ENCODE data around the gene MXD3.
A peak's percentile ranks its signal among the peaks of the same experiment; 100 is the strongest.
"Not testable (repeated sequence)": the region's sequence is repeated elsewhere in the genome, so short reads cannot be mapped to it uniquely, and the experiment has no call there.

The MXD3 gene, protein sequence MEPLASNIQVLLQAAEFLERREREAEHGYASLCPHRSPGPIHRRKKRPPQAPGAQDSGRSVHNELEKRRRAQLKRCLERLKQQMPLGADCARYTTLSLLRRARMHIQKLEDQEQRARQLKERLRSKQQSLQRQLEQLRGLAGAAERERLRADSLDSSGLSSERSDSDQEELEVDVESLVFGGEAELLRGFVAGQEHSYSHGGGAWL

GRCh38 chr5:177311723-177312648, at the start of gene MXD3:
Gene MXD3 (minus strand): TSS chr5:177311898. CDS start chr5:177311830, 68 bp downstream.
- DNase-seq (ENCODE audit: low read depth in 2 of 2) = peak; percentile 98 to 99

DNA sequence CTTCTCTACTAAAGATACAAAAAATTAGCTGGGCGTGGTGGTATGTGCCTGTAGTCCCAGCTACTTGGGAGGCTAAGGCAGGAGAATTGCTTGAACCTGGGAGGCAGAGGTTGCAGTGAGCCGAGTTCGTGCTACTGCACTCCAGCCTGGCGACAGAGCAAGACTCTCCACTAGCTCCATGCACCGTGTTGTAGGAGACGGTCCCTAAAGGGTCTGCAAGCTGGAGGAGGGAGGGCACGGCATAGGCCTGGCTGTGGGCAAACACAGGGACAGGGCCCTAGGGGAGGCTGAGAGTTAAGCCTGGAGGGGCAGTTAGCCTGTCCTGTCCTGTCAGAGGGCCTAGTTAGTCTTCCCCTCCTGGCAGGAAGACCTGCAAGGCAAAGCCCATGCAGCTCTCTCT, 49.0 kb upstream of the MXD3 start:
- DNase-seq (ENCODE audit: low read depth in 2 of 2) = not testable (repeated sequence)

DNA sequence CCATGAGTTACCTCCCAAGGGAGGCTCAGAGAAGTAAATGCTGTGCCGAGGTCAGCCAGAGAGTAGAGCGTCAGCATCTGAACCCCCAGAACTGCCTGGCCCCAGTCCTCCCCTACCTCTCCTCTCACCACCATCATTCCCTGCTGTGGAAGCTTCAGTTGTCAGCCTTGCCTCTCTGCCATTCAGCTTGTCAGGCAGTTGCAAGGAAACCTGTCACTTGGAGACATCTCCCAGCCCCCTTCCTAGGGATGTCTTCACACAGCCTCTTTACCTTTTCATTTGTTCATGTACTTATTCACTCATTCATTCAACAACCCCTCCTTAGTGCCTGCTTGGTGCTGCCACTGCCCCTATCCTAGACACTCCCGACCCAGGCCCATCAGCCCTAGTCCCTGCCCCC, 48.2 kb upstream of the MXD3 start:
- DNase-seq (ENCODE audit: low read depth in 2 of 2) = no peak

DNA sequence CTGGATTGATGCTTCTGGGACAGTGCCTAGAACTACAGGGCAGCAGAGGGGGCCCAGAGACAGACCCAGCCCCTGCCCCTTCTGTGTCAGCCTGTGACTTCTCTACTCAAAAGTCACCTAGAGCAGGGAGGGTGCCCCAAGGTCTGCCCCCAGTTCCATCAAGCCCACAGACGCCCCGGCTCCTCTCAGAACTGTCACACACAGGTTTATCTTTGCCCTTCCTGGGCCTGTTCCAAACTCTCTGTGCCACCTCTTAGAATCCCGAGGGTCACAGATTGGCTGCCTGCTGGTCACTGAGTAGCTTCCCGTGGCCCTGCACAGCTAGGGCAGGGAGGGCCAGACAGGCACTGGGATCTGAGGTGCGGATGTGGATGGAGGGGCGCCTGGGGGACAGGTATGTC, 47.8 kb upstream of the MXD3 start:
- DNase-seq (ENCODE audit: low read depth in 2 of 2) = no peak

GRCh38 chr5:177358370-177358819, 46.7 kb upstream of the MXD3 start:
- DNase-seq (ENCODE audit: low read depth in 2 of 2) = no peak

GRCh38 chr5:177357459-177358351, 46.0 kb upstream of the MXD3 start, which contains the start of gene RGS14:
Gene RGS14 (plus strand): TSS chr5:177357924. CDS start chr5:177358025, 101 bp downstream.
- peak in 1 of 2 donors; percentile 43 for DNase-seq (ENCODE audit: low read depth in 2 of 2)

DNA sequence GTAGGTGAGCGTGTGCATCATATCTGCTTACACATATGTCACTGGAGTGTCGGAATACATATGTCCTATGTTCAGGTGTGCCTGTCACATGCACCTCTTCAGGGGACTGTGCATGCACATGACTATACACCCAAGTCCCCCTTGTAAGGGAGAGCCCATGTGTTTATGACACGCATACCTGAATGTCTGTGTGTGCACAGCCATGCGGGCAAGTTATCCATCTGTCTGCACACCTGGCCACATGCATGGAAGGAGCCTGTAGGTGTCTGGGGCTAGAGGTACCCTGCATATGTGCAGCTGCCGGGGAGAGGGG, 45.4 kb upstream of the MXD3 start:
- DNase-seq (ENCODE audit: low read depth in 2 of 2) = no peak

GRCh38 chr5:177356746-177357145, 45.0 kb upstream of the MXD3 start:
- no peak for DNase-seq (ENCODE audit: low read depth in 2 of 2)

DNA sequence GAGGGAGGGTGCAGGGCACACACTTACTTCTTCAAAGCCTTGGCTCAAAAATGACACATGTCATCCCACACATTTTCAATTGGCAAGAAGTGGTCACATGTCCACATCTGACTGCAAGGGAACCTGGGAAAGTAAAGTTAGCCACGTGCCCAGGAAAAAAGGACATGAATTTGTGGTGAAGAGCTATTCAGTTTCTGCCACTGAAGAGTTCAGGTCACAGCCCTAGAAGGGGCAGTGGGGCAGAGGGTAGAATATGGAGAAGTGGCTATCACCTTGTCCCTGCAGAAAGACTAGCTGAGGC, 44.1 kb upstream of the MXD3 start:
- no peak for DNase-seq (ENCODE audit: low read depth in 2 of 2)

DNA sequence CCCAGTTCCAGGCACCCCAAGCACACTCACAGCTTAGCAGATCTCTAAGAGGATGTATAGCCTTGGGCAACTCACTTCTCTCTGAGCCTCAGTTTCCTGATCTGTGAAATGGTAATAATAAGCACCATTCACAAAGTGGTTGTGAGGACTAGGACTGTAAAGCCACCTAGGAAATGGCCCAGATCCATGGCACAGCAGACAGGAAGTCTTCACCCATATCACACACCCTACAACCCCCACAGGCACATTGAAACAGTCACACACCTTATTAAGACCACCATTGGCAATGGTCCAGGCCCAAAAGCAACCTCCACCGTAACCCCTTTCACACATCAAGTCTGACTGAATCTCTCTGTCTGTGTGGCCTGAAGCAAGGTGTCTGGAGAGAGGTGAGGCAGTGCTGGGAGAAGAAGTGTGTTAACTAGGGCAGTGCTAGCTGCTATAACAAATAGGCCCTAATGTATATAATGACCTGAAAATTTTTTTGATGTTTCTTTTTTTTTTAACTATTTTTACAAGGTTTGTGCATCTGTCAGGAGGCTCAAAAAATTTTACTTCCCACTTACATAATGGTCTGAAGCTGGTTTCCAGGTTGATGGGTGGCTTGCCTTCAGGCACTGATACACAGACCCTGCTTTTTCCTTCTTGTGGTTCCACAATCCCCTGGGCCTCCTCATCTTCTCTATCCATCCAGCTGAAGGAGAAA, 43.6 kb upstream of the MXD3 start:
- DNase-seq (ENCODE audit: low read depth in 2 of 2) = no peak

DNA sequence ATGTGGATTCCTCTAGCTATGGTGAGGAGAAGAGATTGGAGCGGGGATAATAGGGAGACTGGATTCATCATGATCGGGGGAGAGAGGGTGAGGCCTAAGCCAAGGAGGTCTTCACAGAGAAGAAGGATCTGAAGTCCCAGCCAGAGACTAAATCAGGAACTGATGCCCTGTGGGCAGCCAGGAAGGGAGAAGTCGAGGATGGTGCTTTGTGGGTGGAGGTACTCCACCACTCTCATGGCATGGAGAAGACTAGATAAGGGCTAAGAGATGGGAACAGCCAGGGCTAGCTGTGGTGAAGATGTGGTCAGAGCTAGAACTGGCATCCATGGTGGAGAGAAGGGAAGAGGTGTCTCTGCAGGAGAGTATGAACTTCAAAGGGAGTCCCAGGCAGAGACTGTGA, 43.0 kb upstream of the MXD3 start:
- no peak for DNase-seq (ENCODE audit: low read depth in 2 of 2)

GRCh38 chr5:177354256-177354655, 42.6 kb upstream of the MXD3 start:
- DNase-seq (ENCODE audit: low read depth in 2 of 2) = no peak

- DNase-seq (ENCODE audit: low read depth in 2 of 2) = no peak
Measured at GRCh38 chr5:177353093-177353492, 41.4 kb upstream of the MXD3 start.

GRCh38 chr5:177351392-177352329, 40.0 kb upstream of the MXD3 start, which contains the start of gene LMAN2:
Gene LMAN2 (minus strand): TSS chr5:177351668. CDS start chr5:177351647, 21 bp downstream.
- DNase-seq (ENCODE audit: low read depth in 2 of 2) = peak; percentile 84 to 87

DNA sequence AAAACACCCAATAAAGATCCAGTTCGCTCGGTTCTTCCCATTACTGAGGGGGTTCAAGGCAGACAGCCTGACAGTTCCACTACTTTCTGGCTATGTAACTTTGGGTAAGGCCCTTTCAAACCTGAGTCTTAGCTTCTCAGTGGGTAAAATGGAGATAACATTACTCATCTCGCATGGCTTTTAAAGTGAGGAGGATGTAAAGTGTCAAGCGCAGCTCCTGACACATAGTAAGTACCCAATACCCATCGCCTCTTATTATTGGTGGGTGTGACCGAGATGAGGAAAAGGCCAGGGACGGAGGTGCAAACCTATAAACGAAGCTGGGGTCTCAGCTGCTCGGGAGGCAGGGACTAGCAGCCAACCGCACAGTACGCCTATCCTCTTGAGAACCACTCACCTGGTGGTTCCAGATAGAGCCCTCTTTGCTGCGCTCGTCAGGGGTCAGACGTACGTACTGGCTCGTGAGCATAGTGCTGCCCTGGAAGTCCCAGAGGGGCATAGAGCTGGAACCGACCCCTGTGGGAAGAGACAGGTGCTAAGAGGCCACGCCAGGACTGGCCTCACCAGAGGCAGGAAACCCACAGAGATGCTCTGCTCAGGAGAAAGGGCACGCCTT, 39.2 kb upstream of the MXD3 start:
- no peak for DNase-seq (ENCODE audit: low read depth in 2 of 2)

- no peak for DNase-seq (ENCODE audit: low read depth in 2 of 2)
Measured at GRCh38 chr5:177349762-177350161, 38.1 kb upstream of the MXD3 start.

DNA sequence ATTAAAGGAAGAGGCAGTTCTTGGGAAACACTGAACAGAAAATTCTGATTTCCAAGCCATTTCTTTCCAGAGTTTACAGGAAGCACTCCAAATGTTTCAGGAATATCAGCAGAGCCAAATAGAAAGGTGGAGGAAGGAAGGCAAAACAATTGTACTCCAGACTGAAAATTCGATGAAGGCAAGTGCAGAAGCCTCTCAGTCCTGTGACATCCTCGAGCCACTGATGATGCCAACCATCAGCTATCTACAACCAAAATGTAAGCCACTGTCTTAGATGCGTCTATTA, 37.6 kb upstream of the MXD3 start:
- no peak for DNase-seq (ENCODE audit: low read depth in 2 of 2)

DNA sequence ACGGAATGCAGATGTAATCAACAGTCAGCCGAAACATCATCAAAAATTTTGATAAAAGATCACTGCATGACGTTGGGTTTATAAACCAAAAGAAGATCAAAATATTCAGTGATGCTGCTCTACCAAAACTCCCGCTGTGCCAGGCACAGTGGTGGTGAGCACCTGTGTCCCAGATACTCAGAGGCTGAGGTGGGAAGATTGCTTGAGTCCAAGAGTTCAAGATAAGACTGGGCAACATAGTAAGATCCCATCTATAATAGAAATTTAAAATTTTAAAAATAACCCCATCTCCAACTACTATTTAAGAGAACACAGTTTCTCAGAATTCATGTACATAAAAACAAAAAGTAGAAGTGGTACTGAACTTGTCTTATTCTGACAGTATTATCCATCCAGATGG, 36.0 kb upstream of the MXD3 start:
- DNase-seq (ENCODE audit: low read depth in 2 of 2) = no peak

- no peak for DNase-seq (ENCODE audit: low read depth in 2 of 2)
Measured at GRCh38 chr5:177346820-177347219, 35.1 kb upstream of the MXD3 start.

DNA sequence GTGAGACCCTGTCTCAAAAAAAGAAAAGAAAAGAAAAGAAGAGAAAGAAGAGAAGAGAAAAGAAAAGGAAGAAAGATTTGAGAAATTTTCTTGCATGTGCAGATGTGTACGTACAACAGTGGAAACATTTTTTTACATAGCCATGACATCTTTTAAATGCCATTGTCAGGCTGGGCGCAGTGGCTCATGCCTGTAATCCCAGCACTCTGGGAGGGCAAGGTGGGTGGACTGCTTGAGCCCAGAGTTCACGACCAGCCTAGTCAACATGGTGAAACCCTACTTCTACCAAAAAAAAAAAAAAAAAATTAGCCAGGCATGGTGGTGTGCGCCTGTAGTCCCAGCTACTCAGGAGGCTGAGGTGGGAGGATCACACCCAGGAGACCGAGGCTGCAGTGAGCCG, 33.2 kb upstream of the MXD3 start:
- DNase-seq (ENCODE audit: low read depth in 2 of 2) = no peak
